ENCODE results near the gene PTPRA.
"Not testable (repeated sequence)": the region's sequence is repeated elsewhere in the genome, so short reads cannot be mapped to it uniquely, and the experiment has no call there.

Gene PTPRA

GRCh38 chr20:3074812-3075211, 201.5 kb downstream of the PTPRA start:
- no peak for TF ChIP-seq JUND (IDR thresholded peaks at IDR 0.05; ENCODE audit: low read depth)
- in situ Hi-C loops (cut with HindIII; ENCODE audit: low pct_unique_long_range_greater_than_20kb, low sequenced_read_pairs), result no loop called here
- no peak for DNase-seq (ENCODE audit: low read depth in 1 of 2, low spot score in 1 of 2)

GRCh38 chr20:3075315-3075714, 202.0 kb downstream of the PTPRA start:
- DNase-seq (ENCODE audit: low read depth in 1 of 2, low spot score in 1 of 2); in situ Hi-C loops (cut with HindIII; ENCODE audit: low pct_unique_long_range_greater_than_20kb, low sequenced_read_pairs): not testable (repeated sequence)

- DNase-seq (ENCODE audit: low read depth in 1 of 2, low spot score in 1 of 2), result no peak
- in situ Hi-C loops (cut with HindIII; ENCODE audit: low pct_unique_long_range_greater_than_20kb, low sequenced_read_pairs), result no loop called here
- no peak for TF ChIP-seq JUND (IDR thresholded peaks at IDR 0.05; ENCODE audit: low read depth)
These were observed 204.4 kb downstream of the PTPRA start for GRCh38 chr20:3077618-3078134.

GRCh38 chr20:3080939-3081388, 207.7 kb downstream of the PTPRA start:
- TF ChIP-seq JUND (IDR thresholded peaks at IDR 0.05; ENCODE audit: low read depth), result no peak
- in situ Hi-C loops (cut with HindIII; ENCODE audit: low pct_unique_long_range_greater_than_20kb, low sequenced_read_pairs), result no loop called here
- no peak for DNase-seq (ENCODE audit: low read depth in 1 of 2, low spot score in 1 of 2)

GRCh38 chr20:3081641-3082040, 208.4 kb downstream of the PTPRA start:
- TF ChIP-seq JUND (IDR thresholded peaks at IDR 0.05; ENCODE audit: low read depth), result no peak
- no peak for DNase-seq (ENCODE audit: low read depth in 1 of 2, low spot score in 1 of 2)
- in situ Hi-C loops (cut with HindIII; ENCODE audit: low pct_unique_long_range_greater_than_20kb, low sequenced_read_pairs), result no loop called here

GRCh38 chr20:3082306-3082951, 209.1 kb downstream of the PTPRA start:
- TF ChIP-seq JUND (IDR thresholded peaks at IDR 0.05; ENCODE audit: low read depth), result no peak
- DNase-seq (ENCODE audit: low read depth in 1 of 2, low spot score in 1 of 2), result no peak
- in situ Hi-C loops (cut with HindIII; ENCODE audit: low pct_unique_long_range_greater_than_20kb, low sequenced_read_pairs), result no loop called here

- DNase-seq (ENCODE audit: low read depth in 1 of 2, low spot score in 1 of 2), result no peak
- in situ Hi-C loops (cut with HindIII; ENCODE audit: low pct_unique_long_range_greater_than_20kb, low sequenced_read_pairs), result no loop called here
- TF ChIP-seq JUND (IDR thresholded peaks at IDR 0.05; ENCODE audit: low read depth), result no peak
These were observed 210.0 kb downstream of the PTPRA start for GRCh38 chr20:3082955-3083952.

- no peak for TF ChIP-seq JUND (IDR thresholded peaks at IDR 0.05; ENCODE audit: low read depth)
- in situ Hi-C loops (cut with HindIII; ENCODE audit: low pct_unique_long_range_greater_than_20kb, low sequenced_read_pairs), result no loop called here
- no peak for DNase-seq (ENCODE audit: low read depth in 1 of 2, low spot score in 1 of 2)
These were observed 211.2 kb downstream of the PTPRA start, which contains the start of gene AVP for GRCh38 chr20:3084283-3084985. Gene AVP (minus strand): TSS chr20:3084724. CDS start chr20:3084674, 50 bp downstream.

- DNase-seq (ENCODE audit: low read depth in 1 of 2, low spot score in 1 of 2), result no peak
- in situ Hi-C loops (cut with HindIII; ENCODE audit: low pct_unique_long_range_greater_than_20kb, low sequenced_read_pairs), result no loop called here
- TF ChIP-seq JUND (IDR thresholded peaks at IDR 0.05; ENCODE audit: low read depth), result no peak
These were observed 211.7 kb downstream of the PTPRA start for GRCh38 chr20:3084986-3085360.

- in situ Hi-C loops (cut with HindIII; ENCODE audit: low pct_unique_long_range_greater_than_20kb, low sequenced_read_pairs), result no loop called here
- DNase-seq (ENCODE audit: low read depth in 1 of 2, low spot score in 1 of 2), result no peak
These were observed 212.3 kb downstream of the PTPRA start for GRCh38 chr20:3085571-3086072.

GRCh38 chr20:3088031-3088430, 214.8 kb downstream of the PTPRA start:
- no peak for TF ChIP-seq JUND (IDR thresholded peaks at IDR 0.05; ENCODE audit: low read depth)
- DNase-seq (ENCODE audit: low read depth in 1 of 2, low spot score in 1 of 2), result no peak
- in situ Hi-C loops (cut with HindIII; ENCODE audit: low pct_unique_long_range_greater_than_20kb, low sequenced_read_pairs), result no loop called here

More at GRCh38 chr20:3085571-3086072, 212.3 kb downstream of the PTPRA start:
- no peak for TF ChIP-seq JUND (IDR thresholded peaks at IDR 0.05; ENCODE audit: low read depth)
